ENCODE measurements around the gene FZD10.

DNA sequence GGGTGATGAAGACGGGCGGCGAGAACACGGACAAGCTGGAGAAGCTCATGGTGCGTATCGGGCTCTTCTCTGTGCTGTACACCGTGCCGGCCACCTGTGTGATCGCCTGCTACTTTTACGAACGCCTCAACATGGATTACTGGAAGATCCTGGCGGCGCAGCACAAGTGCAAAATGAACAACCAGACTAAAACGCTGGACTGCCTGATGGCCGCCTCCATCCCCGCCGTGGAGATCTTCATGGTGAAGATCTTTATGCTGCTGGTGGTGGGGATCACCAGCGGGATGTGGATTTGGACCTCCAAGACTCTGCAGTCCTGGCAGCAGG is 1.9 kb downstream of the FZD10 start:
- TF ChIP-seq, protein P1, sequence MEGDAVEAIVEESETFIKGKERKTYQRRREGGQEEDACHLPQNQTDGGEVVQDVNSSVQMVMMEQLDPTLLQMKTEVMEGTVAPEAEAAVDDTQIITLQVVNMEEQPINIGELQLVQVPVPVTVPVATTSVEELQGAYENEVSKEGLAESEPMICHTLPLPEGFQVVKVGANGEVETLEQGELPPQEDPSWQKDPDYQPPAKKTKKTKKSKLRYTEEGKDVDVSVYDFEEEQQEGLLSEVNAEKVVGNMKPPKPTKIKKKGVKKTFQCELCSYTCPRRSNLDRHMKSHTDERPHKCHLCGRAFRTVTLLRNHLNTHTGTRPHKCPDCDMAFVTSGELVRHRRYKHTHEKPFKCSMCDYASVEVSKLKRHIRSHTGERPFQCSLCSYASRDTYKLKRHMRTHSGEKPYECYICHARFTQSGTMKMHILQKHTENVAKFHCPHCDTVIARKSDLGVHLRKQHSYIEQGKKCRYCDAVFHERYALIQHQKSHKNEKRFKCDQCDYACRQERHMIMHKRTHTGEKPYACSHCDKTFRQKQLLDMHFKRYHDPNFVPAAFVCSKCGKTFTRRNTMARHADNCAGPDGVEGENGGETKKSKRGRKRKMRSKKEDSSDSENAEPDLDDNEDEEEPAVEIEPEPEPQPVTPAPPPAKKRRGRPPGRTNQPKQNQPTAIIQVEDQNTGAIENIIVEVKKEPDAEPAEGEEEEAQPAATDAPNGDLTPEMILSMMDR (IDR thresholded peaks at IDR 0.05): no peak
- no peak for TF ChIP-seq POLR2A (IDR thresholded peaks at IDR 0.05)

All from adrenal gland (tissue), 5 donors.